Uterus (tissue), 4 donors: ENCODE measurements around the gene ASB1. TPM values are rescaled to one million over a fixed set of nuclear protein-coding genes. Genes with fewer than 3 reads are reported as not detected.

Experiments used
- DNase-seq, 2 donors: peaks; one replicate each; pipeline ENCODE4 v3.0.0-alpha.2; 2019 to 2020
- H3K27ac ChIP-seq, 2 donors: fragments of 200-600 bp; sonication (generic); 1 replicate in 1 of 2; 2 replicates in 1 of 2; pipeline ENCODE4 v1.5.1; 2016 to 2018
- H3K27me3 ChIP-seq, 2 donors: fragments of 200-600 bp; sonication (generic); one replicate each; pipeline ENCODE4 v1.5.1; 2018 to 2019; ENCODE audit warnings: control low read depth in 1 of 2
- H3K36me3 ChIP-seq, 2 donors: fragments of 200-600 bp; sonication (generic); one replicate each; pipeline ENCODE4 v1.5.1; 2019; ENCODE audit warnings: control low read depth in 1 of 2
- H3K4me1 ChIP-seq, 2 donors: fragments of 200-600 bp; sonication (generic); one replicate each; pipeline ENCODE4 v1.5.1; 2018 to 2019; ENCODE audit warnings: control low read depth in 1 of 2
- H3K4me3 ChIP-seq, 2 donors: fragments of 200-600 bp; sonication (generic); 1 replicate in 1 of 2; 2 replicates in 1 of 2; pipeline ENCODE4 v1.5.1; 2018 to 2019; ENCODE audit warnings: mild to moderate bottlenecking in 1 of 2
- H3K9me3 ChIP-seq, 2 donors: fragments of 200-600 bp; sonication (generic); one replicate each; pipeline ENCODE4 v1.5.1; 2019; ENCODE audit warnings: control low read depth in 1 of 2
- CTCF ChIP-seq, 4 experiments: fragments of 200-600 bp in 2 of 4; fragments of 450-650 bp in 2 of 4; sonication (generic) in 2 of 4; IDR thresholded peaks; one replicate each; pipeline ENCODE4 v1.5.1; 2016 to 2019; ENCODE audit warnings: antibody characterized with exemption in 4 of 4, mild to moderate bottlenecking in 2 of 4, moderate library complexity in 1 of 4
- POLR2A ChIP-seq, 2 donors: fragments of 450-650 bp; IDR thresholded peaks; one replicate each; pipeline ENCODE4 v1.6.1; 2016; ENCODE audit warnings: antibody characterized with exemption in 2 of 2, mild to moderate bottlenecking in 1 of 2, moderate library complexity in 1 of 2
- intact Hi-C: fragments of 100-400 bp; cut with DNase I; formaldehyde crosslinking; loops from one replicate; pipeline ENCODE4 v1.15.1; 2023; ENCODE audit warnings: low total_unique reads
- total RNA-seq, 4 donors: library from RNA; depleted of rRNA in 3 of 4; stranded (reverse); fragments of >200 nt in 3 of 4; gene quantifications; one replicate each; pipeline versions ENCODE4 v1.1.0 to v1.2.4, GENCODE V29; 2014 to 2023
- donor health status: DM: yes; HTN: yes; CAD: no.

The ASB1 gene
- total RNA-seq, 4 donors from 2014 or later: 4.9 to 40.5 (median 18.6) TPM

- H3K9me3 ChIP-seq: no peaks in the 10 kb centered on the region
- intact Hi-C loops: no loop called here
- TF ChIP-seq POLR2A (IDR thresholded peaks at IDR 0.05) (no peak), CTCF (IDR thresholded peaks at IDR 0.05) (no peak)
- no peak overlapping the region for H3K27ac ChIP-seq
- DNase-seq: no peak
- H3K27me3 ChIP-seq: no peaks in the 10 kb centered on the region
- no peak overlapping the region for H3K4me3 ChIP-seq
- H3K4me1 ChIP-seq: no peaks in the 10 kb centered on the region
- no peaks in the 10 kb centered on the region for H3K36me3 ChIP-seq
These were observed 21.6 kb downstream of the ASB1 start for GRCh38 chr2:238448031-238448955.

- H3K4me3 ChIP-seq: no peak overlapping the region
- no peak overlapping the region for H3K27ac ChIP-seq
- no peaks in the 10 kb centered on the region for H3K36me3 ChIP-seq
- TF ChIP-seq POLR2A (IDR thresholded peaks at IDR 0.05): no peak
- no peak for TF ChIP-seq CTCF (IDR thresholded peaks at IDR 0.05)
- no peak for DNase-seq
- H3K27me3 ChIP-seq: no peaks in the 10 kb centered on the region
- H3K9me3 ChIP-seq: no peaks in the 10 kb centered on the region
- no peaks in the 10 kb centered on the region for H3K4me1 ChIP-seq
- intact Hi-C loops: no loop called here
These were observed 22.5 kb downstream of the ASB1 start for GRCh38 chr2:238449241-238449640.

- intact Hi-C loops: no loop called here
- Histone ChIP-seq H3K4me3 (no peak overlapping the region), H3K9me3 (no peaks in the 10 kb centered on the region), H3K27ac (no peak overlapping the region), H3K27me3 (no peaks in the 10 kb centered on the region), H3K4me1 (no peaks in the 10 kb centered on the region), H3K36me3 (no peaks in the 10 kb centered on the region)
- TF ChIP-seq CTCF (IDR thresholded peaks at IDR 0.05): no peak
- TF ChIP-seq POLR2A (IDR thresholded peaks at IDR 0.05): no peak
- DNase-seq: peak; percentile 33 to 54
These were observed 23.2 kb downstream of the ASB1 start for GRCh38 chr2:238449909-238450417.

GRCh38 chr2:238450440-238450861 lies 23.7 kb downstream of the ASB1 start:
- no peaks in the 10 kb centered on the region for H3K9me3 ChIP-seq
- intact Hi-C loops: no loop called here
- H3K4me3 ChIP-seq: no peak overlapping the region
- no peaks in the 10 kb centered on the region for H3K4me1 ChIP-seq
- H3K36me3 ChIP-seq: no peaks in the 10 kb centered on the region
- DNase-seq: no peak
- no peak for TF ChIP-seq POLR2A (IDR thresholded peaks at IDR 0.05)
- TF ChIP-seq CTCF (IDR thresholded peaks at IDR 0.05): no peak
- no peaks in the 10 kb centered on the region for H3K27me3 ChIP-seq
- H3K27ac ChIP-seq: no peak overlapping the region

- Histone ChIP-seq H3K4me1 (no peaks in the 10 kb centered on the region), H3K4me3 (no peak overlapping the region), H3K36me3 (no peaks in the 10 kb centered on the region), H3K27me3 (no peaks in the 10 kb centered on the region), H3K27ac (no peak overlapping the region), H3K9me3 (no peaks in the 10 kb centered on the region)
- no peak for DNase-seq
- TF ChIP-seq POLR2A (IDR thresholded peaks at IDR 0.05) (no peak), CTCF (IDR thresholded peaks at IDR 0.05) (no peak)
- intact Hi-C loops: no loop called here
These were observed 27.1 kb downstream of the ASB1 start for GRCh38 chr2:238453842-238454241.
